ENCODE measurements around the gene CST9L.

DNA sequence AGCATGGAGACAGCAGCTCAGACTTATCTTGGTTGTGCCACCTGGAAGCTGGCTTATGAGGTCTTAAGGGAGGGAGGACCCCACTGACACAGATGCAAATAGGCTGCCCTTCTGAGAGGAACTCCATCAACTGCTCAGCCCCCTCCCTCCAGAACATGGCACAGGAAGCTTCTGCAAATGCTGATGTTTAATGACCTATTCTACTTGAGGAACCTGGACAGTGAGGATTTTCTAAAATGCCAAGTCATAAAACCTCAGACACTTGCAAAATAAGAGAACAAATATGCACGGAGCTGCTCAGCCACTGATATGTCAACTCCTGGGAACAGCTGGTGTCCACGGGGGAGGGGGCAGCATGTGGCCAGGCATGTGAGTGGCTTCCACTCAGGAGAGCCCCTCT, 34.0 kb upstream of the CST9L start:
- TF ChIP-seq SIN3A (IDR thresholded peaks at IDR 0.05; ENCODE audit: borderline replicate concordance, insufficient read depth, low read length): no peak
- no peak for TF ChIP-seq REST (IDR thresholded peaks at IDR 0.05; ENCODE audit: insufficient read depth in 1 of 2, low read depth in 2 of 2, low read length in 2 of 2)
- no peak for TF ChIP-seq POLR2AphosphoS5 (IDR thresholded peaks at IDR 0.05; ENCODE audit: low read depth, low read length)
- no peak for TF ChIP-seq TAF1 (IDR thresholded peaks at IDR 0.05; ENCODE audit: borderline replicate concordance, insufficient read depth, low read length)
